ENCODE data around the gene FXR2.
A peak's percentile ranks its signal among the peaks of the same experiment; 100 is the strongest.

Gene FXR2

DNA sequence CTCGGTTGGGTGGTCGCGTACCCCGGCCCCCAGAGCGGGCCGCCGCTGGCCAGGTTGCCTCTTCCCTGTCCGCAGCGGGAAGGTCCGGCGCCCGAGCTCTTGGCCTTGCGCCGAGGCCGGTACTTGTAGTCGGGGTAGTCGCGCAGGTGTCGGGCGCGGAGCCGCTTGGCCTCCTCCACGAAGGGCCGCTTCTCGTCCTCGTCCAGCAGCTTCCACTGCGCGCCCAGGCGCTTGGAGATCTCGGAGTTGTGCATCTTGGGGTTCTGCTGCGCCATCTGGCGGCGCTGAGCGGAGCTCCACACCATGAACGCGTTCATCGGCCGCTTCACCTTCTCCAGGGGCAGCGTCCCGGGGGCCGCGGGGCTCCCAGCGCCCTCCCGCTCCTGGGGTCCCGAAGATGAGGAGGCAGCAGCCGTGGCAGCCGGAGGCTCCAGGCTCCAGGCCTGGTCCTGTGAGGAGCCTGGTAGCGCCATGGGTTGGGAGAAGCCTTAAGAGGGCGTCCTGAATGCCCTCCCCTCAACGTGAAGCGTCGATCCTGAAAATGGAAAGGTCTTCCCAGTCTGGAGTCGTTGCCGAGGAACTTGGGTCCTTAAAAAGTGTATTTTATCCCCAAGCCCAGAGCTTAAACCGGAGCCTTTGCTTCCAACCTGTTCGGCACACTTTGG is 25.4 kb downstream of the FXR2 start:
- DNase-seq (ENCODE audit: low spot score): peak; percentile 66

DNA sequence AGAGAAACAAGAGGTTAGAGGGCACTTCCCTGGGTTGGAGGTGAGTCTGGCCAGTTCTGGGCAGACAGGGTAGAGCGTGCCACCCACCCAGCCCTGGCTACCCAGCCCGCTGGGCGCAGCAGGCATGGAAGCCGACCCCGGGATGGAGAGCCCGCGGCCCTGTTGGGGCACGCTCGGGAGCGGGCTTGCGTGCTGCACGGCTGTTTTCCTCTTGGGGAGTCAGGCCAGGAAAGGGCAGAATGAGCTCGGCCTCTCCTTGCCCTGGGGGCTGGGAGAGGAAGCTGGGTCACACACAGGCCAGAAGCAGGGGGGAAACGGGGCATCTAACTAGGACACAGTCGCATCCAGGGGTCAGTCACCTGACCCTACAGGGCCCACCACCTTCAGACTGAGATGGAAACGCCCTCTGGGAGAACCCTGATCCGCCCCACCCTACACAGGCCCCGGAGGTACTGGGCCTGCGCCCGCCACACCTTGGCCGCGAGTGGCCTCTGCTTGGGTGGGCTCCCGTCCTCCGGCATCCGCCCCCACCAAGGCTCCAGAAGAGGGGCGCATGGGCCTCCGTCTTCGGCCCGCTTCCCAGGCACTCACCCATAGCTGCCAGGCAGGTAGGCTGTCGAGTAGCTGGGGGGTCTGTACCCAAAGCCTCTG is 26.0 kb downstream of the FXR2 start:
- DNase-seq (ENCODE audit: low spot score): no peak

DNA sequence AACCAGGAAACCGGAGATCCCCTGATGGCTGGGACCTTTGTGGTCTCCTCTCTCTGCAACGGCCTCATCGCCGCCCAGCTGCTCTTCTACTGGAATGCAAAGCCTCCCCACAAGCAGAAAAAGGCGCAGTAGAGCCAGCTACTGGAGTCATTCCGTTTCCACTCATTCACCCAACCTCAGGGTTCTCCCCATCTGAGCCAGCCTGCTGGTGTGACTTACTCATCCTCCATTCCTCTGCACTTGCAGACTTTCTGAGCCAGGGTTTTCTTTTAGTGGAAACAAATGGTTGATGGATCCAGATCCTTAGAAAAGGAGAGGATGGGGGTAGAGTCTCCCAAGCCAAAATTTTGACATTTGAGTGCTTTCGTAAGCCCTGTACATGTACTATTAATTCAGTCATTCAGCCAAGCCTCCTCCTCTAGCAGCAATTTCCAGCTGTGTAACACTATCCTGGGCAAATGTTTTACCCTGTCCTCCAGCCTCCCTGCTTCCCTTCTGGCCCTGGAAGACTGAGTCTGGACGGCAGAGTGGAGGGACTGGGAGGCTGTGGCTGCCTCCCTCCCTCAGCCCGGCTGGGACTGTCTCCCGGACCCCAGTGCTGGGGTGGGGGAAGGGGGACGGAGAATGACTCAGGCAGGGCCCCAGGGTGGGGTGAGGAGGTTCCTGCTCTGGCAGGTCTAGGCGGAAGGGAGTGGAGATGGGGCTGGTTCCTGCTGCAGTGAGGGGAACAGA is 27.1 kb downstream of the FXR2 start:
- DNase-seq (ENCODE audit: low spot score): no peak

DNA sequence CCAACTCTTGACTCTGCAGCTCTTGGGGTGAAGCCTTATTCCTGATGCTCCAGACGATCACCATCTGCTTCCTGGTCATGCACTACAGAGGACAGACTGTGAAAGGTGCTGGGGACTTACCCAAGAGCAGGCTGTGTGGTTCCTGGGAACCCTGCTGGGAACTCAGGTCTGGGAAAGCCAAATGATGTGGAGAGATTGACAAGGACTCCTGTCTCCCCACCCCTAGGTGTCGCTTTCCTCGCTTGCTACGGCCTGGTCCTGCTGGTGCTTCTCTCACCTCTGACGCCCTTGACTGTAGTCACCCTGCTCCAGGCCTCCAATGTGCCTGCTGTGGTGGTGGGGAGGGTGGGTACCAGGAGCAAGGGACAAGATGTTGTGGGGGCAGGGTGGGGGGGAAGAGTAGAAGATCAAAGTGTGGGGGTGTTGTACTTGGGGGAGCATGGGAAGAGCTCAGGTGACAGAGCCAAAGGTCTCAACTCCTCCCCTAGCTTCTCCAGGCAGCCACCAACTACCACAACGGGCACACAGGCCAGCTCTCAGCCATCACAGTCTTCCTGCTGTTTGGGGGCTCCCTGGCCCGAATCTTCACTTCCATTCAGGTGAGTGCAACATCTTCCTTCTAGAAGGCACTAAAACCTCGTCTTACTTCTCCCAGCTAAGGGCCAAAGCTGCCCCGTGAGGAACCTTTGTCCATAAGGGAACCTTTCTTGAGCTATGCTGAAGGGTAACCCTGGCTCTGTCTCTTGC is 27.9 kb downstream of the FXR2 start:
- no peak for DNase-seq (ENCODE audit: low spot score)

DNA sequence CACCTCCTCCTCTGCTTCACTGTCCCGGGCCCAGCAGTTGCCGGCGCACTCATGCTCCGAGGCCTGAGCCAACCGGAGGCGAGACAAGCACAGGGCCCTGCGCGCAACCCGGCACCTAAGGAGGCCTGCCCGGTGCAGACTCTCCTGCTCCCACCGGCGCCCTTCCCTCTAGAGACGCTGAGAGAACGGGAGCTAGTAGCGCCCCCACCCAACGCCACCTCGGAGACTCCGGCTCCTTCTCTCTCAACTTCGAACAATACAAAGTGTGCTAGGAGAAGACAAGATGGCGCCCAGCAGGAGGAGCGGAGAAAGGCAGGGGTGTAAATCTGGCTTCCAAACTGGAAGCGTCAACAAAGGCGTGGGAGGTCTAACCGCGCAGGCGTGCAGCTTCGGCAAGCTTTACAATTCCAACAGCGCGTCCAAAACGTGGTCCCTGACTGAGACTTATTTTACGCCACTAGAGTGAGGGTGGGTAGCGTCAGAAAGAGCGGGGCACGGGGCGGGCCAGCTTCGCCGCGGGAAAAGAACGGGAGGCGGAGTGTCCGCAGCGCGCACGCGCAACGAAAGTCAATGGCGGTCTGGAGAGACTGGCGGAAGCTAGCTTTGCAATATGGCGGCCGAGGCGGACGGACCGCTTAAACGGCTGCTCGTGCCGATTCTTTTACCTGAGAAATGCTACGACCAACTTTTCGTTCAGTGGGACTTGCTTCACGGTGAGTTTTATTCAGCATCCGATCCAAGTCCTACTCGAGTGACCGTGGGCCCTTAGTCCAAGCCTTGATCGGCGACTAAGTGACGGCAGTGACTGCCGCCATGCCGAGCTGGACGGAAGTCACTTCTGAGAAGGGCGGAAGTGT is 31.2 kb downstream of the FXR2 start, which contains the start of gene MPDU1:
TSS of gene MPDU1 (plus strand) at position 600 of the 857 bp plus-strand sequence. CDS start at position 611, 11 bp downstream.
- DNase-seq (ENCODE audit: low spot score): peak; percentile 84

DNA sequence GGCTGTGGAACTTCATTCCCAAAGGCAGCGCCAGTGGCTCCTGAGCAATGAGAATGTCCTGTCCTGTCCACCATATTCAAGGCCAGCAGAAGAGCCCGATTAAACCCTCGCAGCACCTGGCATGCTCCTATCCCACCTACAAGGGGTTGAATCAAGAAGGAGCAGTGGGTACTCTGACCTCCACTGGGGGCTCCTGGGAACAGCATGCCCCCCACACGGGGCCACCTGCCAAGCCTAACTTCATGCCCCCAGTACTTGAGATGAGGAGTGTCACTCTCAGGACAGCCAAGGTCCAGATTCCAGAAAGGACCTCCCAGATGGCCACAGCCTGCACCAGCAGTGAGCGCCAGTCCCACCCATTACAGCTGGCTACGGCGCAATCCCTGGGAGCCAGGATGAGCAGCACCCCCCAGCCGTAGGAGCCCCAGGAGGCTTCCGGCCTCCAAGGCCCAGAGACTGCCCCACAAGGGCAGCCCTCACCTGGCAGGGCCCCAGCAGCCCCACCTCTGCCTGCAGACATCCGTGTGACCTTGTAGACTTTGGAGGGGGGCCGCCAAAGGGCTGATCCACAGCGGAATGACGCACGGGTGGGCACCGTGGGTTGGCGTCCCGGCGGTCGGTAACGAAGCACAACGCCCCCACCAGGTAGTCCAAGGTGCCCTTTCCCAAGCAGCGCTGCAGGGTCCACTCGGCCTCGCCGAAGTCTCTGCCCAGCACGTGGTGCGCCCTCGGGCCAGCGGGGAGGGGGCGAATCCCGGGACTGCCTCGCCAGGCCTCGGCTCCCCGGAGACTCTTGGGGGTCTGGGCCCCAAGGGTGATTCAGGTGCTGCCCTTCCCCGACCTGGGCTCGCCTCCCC is 32.1 kb downstream of the FXR2 start:
- no peak for DNase-seq (ENCODE audit: low spot score)

DNA sequence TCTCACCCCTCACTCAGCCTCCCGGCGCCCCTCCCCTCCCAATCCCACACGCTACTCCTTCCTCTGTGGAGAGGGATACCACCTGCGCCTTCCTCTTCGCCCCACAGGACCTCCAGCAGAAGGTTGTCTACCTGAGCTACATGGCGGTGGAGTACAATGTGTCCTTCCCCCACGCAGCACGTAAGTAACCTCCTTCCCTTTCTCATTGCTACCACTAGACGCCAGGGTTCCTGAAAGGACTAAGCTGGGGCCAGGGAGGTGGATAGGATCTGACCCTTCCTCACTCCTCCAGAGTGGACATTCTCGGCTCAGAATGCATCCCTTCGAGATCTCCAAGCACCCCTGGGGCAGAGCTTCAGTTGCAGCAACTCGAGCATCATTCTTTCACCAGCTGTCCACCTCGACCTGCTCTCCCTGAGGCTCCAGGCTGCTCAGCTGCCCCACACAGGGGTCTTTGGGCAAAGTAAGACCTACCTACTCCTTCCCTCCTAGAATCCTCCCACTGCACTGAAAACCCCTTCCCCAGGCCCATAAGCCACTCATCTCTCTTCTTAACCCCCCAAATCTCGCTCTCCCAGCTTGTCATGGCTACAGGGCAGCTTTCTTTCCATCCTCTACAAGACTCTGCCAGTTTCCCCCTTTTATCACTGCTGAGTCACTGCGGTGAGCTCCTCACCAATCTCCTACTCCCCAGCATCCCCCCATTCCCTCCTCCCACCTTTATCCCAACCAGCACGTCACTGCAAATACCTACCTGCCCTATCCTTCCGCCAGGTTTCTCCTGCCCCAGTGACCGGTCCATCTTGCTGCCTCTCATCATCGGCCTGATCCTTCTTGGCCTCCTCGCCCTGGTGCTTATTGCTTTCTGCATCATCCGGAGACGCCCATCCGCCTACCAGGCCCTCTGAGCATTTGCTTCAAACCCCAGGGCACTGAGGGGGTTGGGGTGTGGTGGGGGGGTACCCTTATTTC is 33.8 kb downstream of the FXR2 start:
- DNase-seq (ENCODE audit: low spot score): no peak

DNA sequence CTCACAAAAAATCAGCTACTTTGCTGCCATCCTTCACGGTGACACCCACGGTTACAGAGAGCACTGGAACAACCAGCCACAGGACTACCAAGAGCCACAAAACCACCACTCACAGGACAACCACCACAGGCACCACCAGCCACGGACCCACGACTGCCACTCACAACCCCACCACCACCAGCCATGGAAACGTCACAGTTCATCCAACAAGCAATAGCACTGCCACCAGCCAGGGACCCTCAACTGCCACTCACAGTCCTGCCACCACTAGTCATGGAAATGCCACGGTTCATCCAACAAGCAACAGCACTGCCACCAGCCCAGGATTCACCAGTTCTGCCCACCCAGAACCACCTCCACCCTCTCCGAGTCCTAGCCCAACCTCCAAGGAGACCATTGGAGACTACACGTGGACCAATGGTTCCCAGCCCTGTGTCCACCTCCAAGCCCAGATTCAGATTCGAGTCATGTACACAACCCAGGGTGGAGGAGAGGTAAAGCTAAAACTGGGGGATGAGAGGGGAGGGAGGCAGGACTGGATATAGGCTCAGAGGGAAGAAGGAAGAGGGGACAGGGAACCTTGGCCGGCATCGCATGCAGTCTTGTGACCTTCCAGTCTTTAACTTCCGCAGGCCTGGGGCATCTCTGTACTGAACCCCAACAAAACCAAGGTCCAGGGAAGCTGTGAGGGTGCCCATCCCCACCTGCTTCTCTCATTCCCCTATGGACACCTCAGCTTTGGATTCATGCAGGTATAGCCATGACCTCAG is 34.7 kb downstream of the FXR2 start:
- no peak for DNase-seq (ENCODE audit: low spot score)

DNA sequence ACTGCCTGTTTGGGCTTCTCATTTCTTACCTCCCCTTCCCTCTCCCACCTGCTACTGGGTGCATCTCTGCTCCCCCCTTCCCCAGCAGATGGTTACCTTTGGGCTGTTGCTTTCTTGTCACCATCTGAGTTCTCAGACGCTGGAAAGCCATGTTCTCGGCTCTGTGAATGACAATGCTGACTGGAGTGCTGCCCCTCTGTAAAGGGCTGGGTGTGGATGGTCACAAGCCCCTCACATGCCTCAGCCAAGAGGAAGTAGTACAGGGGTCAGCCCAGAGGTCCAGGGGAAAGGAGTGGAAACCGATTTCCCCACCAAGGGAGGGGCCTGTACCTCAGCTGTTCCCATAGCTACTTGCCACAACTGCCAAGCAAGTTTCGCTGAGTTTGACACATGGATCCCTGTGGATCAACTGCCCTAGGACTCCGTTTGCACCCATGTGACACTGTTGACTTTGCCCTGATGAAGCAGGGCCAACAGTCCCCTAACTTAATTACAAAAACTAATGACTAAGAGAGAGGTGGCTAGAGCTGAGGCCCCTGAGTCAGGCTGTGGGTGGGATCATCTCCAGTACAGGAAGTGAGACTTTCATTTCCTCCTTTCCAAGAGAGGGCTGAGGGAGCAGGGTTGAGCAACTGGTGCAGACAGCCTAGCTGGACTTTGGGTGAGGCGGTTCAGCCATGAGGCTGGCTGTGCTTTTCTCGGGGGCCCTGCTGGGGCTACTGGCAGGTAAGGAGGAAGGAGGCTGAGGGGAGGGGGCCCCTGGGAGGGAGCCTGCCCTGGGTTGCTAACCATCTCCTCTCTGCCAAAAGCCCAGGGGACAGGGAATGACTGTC is 35.5 kb downstream of the FXR2 start, which contains the start of gene CD68:
TSS of gene CD68 (plus strand) at position 638 of the 833 bp plus-strand sequence. CDS start at position 678, 40 bp downstream.
- no peak for DNase-seq (ENCODE audit: low spot score)

DNA sequence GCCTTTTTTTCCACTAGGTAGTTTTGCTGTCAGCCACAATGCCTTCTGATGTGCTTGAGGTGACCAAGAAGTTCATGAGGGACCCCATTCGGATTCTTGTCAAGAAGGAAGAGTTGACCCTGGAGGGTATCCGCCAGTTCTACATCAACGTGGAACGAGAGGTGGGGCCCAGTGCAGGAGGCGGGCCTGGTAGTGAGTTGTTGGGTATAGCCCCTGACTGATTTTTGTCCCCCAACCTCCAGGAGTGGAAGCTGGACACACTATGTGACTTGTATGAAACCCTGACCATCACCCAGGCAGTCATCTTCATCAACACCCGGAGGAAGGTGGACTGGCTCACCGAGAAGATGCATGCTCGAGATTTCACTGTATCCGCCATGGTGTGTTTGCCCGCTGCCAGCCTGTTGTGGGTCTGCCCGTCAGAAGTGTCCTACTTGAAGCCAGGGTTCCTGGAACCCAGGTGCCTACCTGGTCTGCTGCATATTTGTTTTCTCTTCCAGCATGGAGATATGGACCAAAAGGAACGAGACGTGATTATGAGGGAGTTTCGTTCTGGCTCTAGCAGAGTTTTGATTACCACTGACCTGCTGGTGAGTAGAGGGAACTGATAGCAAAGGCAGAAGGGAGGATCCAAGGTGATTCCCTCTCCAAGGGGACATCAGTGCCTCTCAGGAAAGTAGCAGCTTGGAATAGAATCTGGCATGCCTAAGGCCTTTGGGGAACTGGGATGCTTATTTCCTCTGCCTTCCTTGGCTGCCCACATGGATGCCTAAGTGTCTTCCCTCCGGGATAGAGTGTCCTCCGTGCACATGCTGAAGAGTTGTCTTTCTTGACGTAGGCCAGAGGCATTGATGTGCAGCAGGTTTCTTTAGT is 37.1 kb downstream of the FXR2 start:
- no peak for DNase-seq (ENCODE audit: low spot score)

DNA sequence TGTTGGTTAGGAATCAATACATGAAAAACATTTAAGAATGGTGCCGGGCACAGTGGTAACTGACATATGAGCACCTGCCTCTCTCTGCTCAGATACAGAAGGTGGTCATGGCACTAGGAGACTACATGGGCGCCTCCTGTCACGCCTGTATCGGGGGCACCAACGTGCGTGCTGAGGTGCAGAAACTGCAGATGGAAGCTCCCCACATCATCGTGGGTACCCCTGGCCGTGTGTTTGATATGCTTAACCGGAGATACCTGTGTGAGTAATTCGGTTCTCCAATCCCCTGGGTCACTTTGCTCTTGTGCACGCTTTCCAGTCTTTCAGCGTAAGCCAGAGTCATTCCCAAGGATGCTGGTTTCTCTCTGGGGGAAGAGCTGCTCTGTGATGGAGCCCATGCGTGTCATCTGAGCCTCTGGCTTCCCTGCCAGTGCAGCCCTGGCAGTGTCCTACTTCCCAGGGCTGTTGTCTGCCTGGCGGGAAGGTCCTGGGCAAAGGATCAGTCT is 38.2 kb downstream of the FXR2 start:
- DNase-seq (ENCODE audit: low spot score): no peak

DNA sequence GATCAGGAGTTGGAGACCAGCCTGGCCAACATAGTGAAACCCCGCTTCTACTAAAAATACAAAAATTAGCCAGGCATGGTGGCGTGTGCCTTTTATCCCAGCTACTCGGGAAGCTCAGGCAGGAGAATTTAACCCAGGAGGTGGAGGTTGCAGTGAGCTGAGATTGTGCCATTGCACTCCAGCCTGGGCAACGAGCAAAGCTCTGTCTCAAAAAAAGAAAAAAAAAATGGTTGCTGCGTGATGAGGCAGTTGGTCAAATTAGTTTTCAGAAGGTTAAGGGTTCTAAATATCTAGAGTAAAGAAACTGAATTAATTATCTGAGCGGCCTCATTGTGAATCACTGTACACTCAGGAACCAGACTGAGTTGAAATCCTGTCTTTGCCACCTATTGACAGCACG is 38.7 kb downstream of the FXR2 start:
- no peak for DNase-seq (ENCODE audit: low spot score)

DNA sequence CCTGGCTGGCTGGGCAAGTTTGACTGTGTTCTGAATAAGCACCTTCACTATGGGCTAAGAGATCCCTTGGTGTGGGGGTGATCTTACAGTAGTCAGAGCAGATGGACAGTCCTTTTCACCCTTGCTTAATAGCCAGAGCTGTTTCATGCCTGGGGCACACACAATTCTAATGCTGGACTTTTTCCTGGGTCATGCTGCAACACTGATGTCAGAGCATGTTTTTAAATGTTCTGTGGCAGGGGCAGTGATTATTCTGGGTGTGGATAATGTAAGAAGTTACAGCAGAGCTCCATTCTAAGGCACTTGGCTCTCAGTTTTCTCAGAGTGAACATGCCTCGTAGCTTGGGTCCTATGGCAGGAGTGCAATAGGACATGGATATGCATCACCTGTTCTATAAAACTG is 39.2 kb downstream of the FXR2 start:
- no peak for DNase-seq (ENCODE audit: low spot score)

DNA sequence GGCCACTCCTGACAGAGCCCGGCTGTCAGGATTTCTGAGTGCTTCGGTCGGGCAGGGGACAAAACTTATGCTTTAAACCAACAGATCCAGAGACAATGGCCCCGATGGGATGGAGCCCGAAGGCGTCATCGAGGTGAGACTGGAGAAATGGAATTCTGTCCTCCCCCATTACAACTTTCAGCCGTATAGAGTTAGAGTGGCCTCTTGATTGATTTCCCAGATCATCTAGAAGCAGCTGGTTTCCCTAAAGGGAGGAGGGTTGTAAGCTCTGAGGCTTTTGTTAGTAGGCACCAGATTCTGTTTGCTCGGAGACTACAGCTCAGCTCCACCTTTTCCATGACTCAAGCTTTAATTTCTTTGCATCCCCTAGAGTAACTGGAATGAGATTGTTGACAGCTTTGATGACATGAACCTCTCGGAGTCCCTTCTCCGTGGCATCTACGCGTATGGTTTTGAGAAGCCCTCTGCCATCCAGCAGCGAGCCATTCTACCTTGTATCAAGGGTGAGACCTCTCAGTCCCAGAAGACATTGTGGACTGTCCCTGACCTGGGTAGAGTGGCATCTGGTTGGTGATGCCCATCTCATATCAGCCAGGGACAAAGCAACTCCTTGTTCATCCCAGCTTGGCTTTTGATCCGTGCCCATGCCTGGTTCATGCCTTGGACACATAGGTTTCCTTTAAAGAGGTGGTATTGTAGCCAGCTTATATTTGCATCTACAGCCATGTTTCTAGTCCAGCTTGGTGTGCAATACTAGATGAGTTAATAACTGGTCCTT is 40.3 kb downstream of the FXR2 start:
- no peak for DNase-seq (ENCODE audit: low spot score)

DNA sequence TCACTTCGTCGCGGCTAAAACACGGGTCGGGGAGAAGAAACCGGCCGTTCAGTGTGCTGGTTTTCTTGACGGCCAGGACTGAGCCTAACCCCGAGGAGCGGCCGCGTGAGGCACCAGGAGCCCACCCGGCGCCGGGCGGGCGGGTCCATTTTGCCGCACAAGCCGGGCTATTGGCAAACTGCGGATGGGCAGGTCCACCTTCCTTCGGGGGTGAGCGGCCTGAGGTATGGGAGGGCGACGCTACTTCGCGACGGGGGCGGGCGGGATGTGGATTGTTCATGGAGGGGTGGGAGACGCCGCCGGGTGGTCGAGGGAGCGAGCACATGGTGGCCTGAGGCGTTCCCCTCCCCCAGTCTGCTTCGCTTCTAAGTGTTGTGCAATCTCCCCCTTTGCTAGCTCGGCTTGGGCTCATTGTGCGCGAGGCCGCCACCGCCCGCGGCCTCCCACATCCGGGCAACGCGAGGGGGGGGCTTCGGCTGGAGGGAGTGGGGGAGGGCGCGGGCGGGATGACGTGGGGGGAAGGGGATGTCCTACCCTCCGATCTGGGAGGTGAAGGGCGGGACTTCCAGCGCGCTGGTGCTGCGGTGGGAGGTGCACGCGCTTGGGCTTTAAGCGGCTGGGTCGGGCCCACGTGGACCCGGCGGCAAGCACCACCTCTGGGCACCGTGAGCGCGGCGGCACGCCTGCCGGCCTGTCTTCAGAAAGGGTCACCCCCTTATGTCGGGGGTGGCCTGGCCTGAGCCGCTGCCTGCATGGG is 41.2 kb downstream of the FXR2 start:
- peak; percentile 80 for DNase-seq (ENCODE audit: low spot score)

Data from D341Med (cell line).